ENCODE data around the gene EBF4. TPM values are rescaled to one million over a fixed set of nuclear protein-coding genes. Genes with fewer than 3 reads are reported as not detected.

The EBF4 gene
- total RNA-seq, 1 experiment from 2014 or later = 11.4 TPM

GRCh38 chr20:2651772-2652723 lies 40.5 kb upstream of the EBF4 start, which contains the start of gene NOP56 (continued):
- TF ChIP-seq REST (IDR thresholded peaks at IDR 0.05; ENCODE audit: low read depth) (no peak), ZNF274 (IDR thresholded peaks at IDR 0.05; ENCODE audit: low read depth, low read length) (no peak), ELF1 (IDR thresholded peaks at IDR 0.05; ENCODE audit: borderline replicate concordance, low read depth) (no peak), EZH2phosphoT487 (IDR thresholded peaks at IDR 0.05; ENCODE audit: borderline replicate concordance) (no peak), CTCF (IDR thresholded peaks at IDR 0.05 in 2 of 3, conservative IDR thresholded peaks at IDR 0.05 in 1 of 3; ENCODE audit: borderline replicate concordance in 1 of 3, insufficient read depth in 1 of 3, low read depth in 2 of 3, low read length in 2 of 3) (no peak), ZFX (IDR thresholded peaks at IDR 0.05) (peak; percentile 85), JUND (IDR thresholded peaks at IDR 0.05) (peak; percentile 68), YY1 (IDR thresholded peaks at IDR 0.05; ENCODE audit: extremely low read depth, insufficient replicate concordance, low read depth, low read length) (peak; percentile 9)
